ENCODE data around the gene ACY1. TPM values are rescaled to one million over a fixed set of nuclear protein-coding genes. Genes with fewer than 3 reads are reported as not detected.
A peak's percentile ranks its signal among the peaks of the same experiment; 100 is the strongest.

The ACY1 gene
- total and polyA plus RNA-seq, 2 of the 13 experiments (the other 11 are each of a cell fraction or from before 2014, with no cell fraction given) = 113 to 162 TPM

GRCh38 chr3:51974963-51975851 lies 8.1 kb upstream of the ACY1 start, which contains the start of gene ABHD14A (continued):
- no peak for TF ChIP-seq ATF6 (CRISPR knock-in tag; conservative IDR thresholded peaks at IDR 0.05)
- TF ChIP-seq POGZ (CRISPR knock-in tag; IDR thresholded peaks at IDR 0.05) = no peak
- no peak for TF ChIP-seq USF2 (IDR thresholded peaks at IDR 0.05; ENCODE audit: low read depth, low read length)
- no peak for TF ChIP-seq USF2 (CRISPR knock-in tag; IDR thresholded peaks at IDR 0.05; ENCODE audit: borderline replicate concordance)
- no peak for TF ChIP-seq CEBPZ (IDR thresholded peaks at IDR 0.05; ENCODE audit: low read length)
- peak; percentile 90 for TF ChIP-seq POLR2G (IDR thresholded peaks at IDR 0.05; ENCODE audit: low read depth, low read length)
- TF ChIP-seq RERE (CRISPR knock-in tag; IDR thresholded peaks at IDR 0.05; ENCODE audit: low read depth) = no peak
- peak; percentile 65 for TF ChIP-seq POLR2AphosphoS5 (IDR thresholded peaks at IDR 0.05; ENCODE audit: low read depth, low read length)
- no peak for TF ChIP-seq ZNF781 (CRISPR knock-in tag; IDR thresholded peaks at IDR 0.05; ENCODE audit: borderline replicate concordance, not compliant biosample characterization)
- TF ChIP-seq ZNF260 (CRISPR knock-in tag; IDR thresholded peaks at IDR 0.05; ENCODE audit: borderline replicate concordance, low read depth) = no peak
- TF ChIP-seq ZSCAN5A (CRISPR knock-in tag; IDR thresholded peaks at IDR 0.05; ENCODE audit: borderline replicate concordance) = no peak

All from HepG2 (cell line).